Spleen (tissue), 7 donors: ENCODE results near the gene AK2.
A peak's percentile ranks its signal among the peaks of the same experiment; 100 is the strongest.

Experiments used
- POLR2A ChIP-seq, 3 donors: fragments of 450-650 bp; IDR thresholded peaks; one replicate each; pipeline ENCODE4 v1.5.1; 2017; ENCODE audit warnings: antibody characterized with exemption in 3 of 3, mild to moderate bottlenecking in 1 of 3
- TF ChIP-seq, protein P1 (sequence below), 11 experiments: fragments of 200-600 bp in 7 of 11; fragments of 450-650 bp in 4 of 11; sonication (generic) in 4 of 11; IDR thresholded peaks in 8 of 11; conservative IDR thresholded peaks in 3 of 11; 1 replicate in 7 of 11; 2 replicates in 4 of 11; pipeline versions ENCODE4 v1.4.0 to v1.8.0; 2016 to 2021; ENCODE audit warnings: antibody characterized with exemption in 11 of 11, inconsistent platforms in 4 of 11, mild to moderate bottlenecking in 1 of 11
- donor health status: DM: no; HTN: no; CAD: no; lungs with moderate emphysema.
- donor health status: DM: no; HTN: no; CAD: no.
- donor health status: DM: no; HTN: no; CAD: no.

DNA sequence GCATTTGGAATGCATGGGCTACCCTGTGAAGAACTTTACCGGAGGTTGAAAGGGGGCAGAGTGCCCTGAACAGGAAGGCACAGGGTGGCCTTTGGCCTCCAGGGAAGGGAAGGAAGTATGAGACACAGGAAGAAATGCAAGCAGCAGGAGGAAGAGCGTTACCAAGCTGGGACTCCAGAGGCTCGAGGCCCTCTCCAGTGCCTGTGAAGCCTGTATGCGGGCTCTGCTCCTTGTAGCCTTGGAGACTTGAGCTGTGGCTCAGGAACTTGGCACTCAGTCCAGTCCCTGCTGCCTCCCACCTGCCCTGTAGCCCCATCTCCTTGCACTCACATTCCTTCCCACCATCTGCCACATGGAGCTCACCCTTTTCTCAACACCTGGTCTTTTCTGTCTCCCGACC, 38.6 kb downstream of the AK2 start:
- TF ChIP-seq, protein P1, sequence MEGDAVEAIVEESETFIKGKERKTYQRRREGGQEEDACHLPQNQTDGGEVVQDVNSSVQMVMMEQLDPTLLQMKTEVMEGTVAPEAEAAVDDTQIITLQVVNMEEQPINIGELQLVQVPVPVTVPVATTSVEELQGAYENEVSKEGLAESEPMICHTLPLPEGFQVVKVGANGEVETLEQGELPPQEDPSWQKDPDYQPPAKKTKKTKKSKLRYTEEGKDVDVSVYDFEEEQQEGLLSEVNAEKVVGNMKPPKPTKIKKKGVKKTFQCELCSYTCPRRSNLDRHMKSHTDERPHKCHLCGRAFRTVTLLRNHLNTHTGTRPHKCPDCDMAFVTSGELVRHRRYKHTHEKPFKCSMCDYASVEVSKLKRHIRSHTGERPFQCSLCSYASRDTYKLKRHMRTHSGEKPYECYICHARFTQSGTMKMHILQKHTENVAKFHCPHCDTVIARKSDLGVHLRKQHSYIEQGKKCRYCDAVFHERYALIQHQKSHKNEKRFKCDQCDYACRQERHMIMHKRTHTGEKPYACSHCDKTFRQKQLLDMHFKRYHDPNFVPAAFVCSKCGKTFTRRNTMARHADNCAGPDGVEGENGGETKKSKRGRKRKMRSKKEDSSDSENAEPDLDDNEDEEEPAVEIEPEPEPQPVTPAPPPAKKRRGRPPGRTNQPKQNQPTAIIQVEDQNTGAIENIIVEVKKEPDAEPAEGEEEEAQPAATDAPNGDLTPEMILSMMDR (IDR thresholded peaks at IDR 0.05 in 8 of 11, conservative IDR thresholded peaks at IDR 0.05 in 3 of 11): peak in 1 of 11 experiments; percentile 8
- no peak for TF ChIP-seq POLR2A (IDR thresholded peaks at IDR 0.05)
